IMR-90 (cell line): ENCODE results near the gene NAV1.

Experiments used
- CTCF ChIP-seq: conservative IDR thresholded peaks from 2 replicates; pipeline ENCODE4 v1.5.1; 2012; ENCODE audit warnings: mild to moderate bottlenecking, low read depth, low read length, improper control_type of control experiment
- POLR2A ChIP-seq: IDR thresholded peaks from 2 replicates; pipeline ENCODE4 v1.6.1; 2012; ENCODE audit warnings: mild to moderate bottlenecking, low read depth, low read length
- RFX5 ChIP-seq: IDR thresholded peaks from 2 replicates; pipeline ENCODE4 v1.8.0; 2012; ENCODE audit warnings: low read depth, mild to moderate bottlenecking, low read length, moderate library complexity
- SMC3 ChIP-seq: fragments of 150-350 bp; IDR thresholded peaks from 2 replicates; pipeline ENCODE4 v1.6.1; 2016; ENCODE audit warnings: low read depth, mild to moderate bottlenecking, antibody characterized with exemption, low read length, moderate library complexity

- no peak for TF ChIP-seq CTCF
- no peak for TF ChIP-seq POLR2A
- no peak for TF ChIP-seq SMC3
- no peak for TF ChIP-seq RFX5
These were observed 39.3 kb downstream of the NAV1 start for GRCh38 chr1:201578008-201578888.
